Mesothelial cell of epicardium (in vitro differentiated cells): ENCODE data around the gene SETBP1. TPM values are rescaled to one million over a fixed set of nuclear protein-coding genes. Genes with fewer than 3 reads are reported as not detected.

Experiments
- DNase-seq, 2 experiments: peaks; one replicate each; pipeline ENCODE4 v3.0.0; 2021; ENCODE audit warnings: low spot score in 2 of 2; ENCODE audit not compliant: unreplicated experiment in 2 of 2
- H3K27ac Mint-ChIP-seq: 2 replicates; pipeline ENCODE4 v1.8.0; 2021; ENCODE audit warnings: mixed read lengths
- H3K27me3 Mint-ChIP-seq: 2 replicates; pipeline ENCODE4 v1.8.0; 2021; ENCODE audit warnings: low read depth, mixed read lengths
- H3K36me3 Mint-ChIP-seq: 2 replicates; pipeline ENCODE4 v1.8.0; 2021; ENCODE audit warnings: mixed read lengths
- H3K4me1 Mint-ChIP-seq: 2 replicates; pipeline ENCODE4 v1.8.0; 2021; ENCODE audit warnings: mixed read lengths
- H3K4me3 Mint-ChIP-seq: 2 replicates; pipeline ENCODE4 v1.8.0; 2021; ENCODE audit warnings: mild to moderate bottlenecking, moderate library complexity, mixed read lengths
- H3K9me3 Mint-ChIP-seq: 2 replicates; pipeline ENCODE4 v1.8.0; 2021; ENCODE audit warnings: mixed read lengths
- CTCF ChIP-seq: fragments of 200-600 bp; sonication (generic); IDR thresholded peaks from one replicate; pipeline ENCODE4 v1.5.0; 2021; ENCODE audit warnings: antibody characterized with exemption; ENCODE audit not compliant: unreplicated experiment
- total RNA-seq: library from RNA; stranded (reverse); gene quantifications from 3 replicates; pipeline ENCODE4 v1.2.1, GENCODE V29; 2021

SETBP1 gene
- total RNA-seq, 1 donor from 2014 or later, result 47.7 TPM

DNA sequence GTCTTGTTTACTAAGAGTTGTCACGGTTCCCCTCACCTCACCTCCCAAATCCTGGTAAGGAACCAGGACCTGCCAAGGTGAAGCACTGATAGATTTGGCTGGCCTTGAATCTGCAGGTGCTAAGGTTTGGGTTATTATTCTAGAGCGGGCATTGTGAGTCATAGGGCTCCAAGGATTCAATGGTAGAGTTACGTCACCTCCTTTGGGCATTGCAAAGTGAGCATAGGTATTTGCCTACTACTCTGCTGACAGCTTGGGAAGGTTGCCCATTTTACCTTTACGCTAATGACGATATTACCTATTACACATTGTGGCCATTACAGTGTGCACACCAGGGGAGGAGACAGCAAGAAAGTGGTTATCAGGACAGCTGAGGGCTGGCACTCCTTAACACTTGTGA lies 59.3 kb downstream of the SETBP1 start:
- no peak overlapping the region for H3K27ac Mint-ChIP-seq
- TF ChIP-seq CTCF, result no peak
- H3K4me3 Mint-ChIP-seq, result no peak overlapping the region
- peaks cover 26% of the 10 kb centered on the region for H3K4me1 Mint-ChIP-seq
- H3K36me3 Mint-ChIP-seq, result peaks cover 13% of the 10 kb centered on the region
- no peaks in the 10 kb centered on the region for H3K27me3 Mint-ChIP-seq
- no peak for DNase-seq
- no peaks in the 10 kb centered on the region for H3K9me3 Mint-ChIP-seq

DNA sequence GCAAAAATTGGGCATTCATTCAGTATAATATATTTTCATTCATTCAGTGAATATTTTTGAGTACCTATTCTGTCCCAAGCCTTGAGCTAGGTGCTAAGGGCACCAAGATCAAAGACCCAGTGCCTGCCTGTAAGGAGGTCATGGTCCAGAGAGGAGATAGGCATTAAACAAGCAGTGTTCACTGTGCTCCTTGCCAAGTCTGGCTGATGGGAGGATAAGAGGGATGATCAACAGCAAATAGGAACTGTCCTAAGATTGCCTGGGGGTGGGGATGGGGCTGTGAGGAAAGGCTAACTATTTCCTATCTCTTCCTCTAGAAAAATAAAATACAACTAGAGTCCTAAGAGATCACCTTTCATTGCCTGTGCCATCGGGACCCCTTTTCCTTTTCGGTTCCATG lies 60.4 kb downstream of the SETBP1 start:
- TF ChIP-seq CTCF, result no peak
- Mint-ChIP-seq H3K4me3 (no peak overlapping the region), H3K36me3 (peaks cover 12% of the 10 kb centered on the region), H3K4me1 (peaks cover 26% of the 10 kb centered on the region), H3K27me3 (no peaks in the 10 kb centered on the region), H3K27ac (no peak overlapping the region), H3K9me3 (no peaks in the 10 kb centered on the region)
- DNase-seq, result no peak

DNA sequence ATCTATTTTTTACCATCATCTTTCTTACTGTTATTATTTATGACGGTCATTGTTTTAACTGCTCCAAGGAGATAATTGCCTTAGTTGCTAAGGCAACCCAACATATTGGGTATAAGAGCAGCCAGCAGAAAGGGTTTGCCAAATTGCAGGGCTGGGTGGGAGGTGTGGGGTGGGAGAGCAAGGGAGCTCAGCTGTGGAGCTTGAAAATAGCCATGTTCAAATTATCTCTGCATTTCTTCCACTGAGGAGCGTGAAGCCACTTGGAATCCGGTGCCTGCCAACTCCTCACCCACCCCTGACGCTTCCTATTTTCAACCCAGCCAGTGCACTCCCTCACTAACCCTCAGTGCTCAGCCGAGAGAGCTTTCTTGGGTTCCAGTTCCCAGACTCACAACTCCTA lies 60.8 kb downstream of the SETBP1 start:
- DNase-seq, result no peak
- Mint-ChIP-seq H3K4me1 (peaks cover 26% of the 10 kb centered on the region), H3K9me3 (no peaks in the 10 kb centered on the region), H3K4me3 (no peak overlapping the region), H3K36me3 (peaks cover 12% of the 10 kb centered on the region), H3K27ac (peak overlapping the region; percentile 58), H3K27me3 (no peaks in the 10 kb centered on the region)
- no peak for TF ChIP-seq CTCF

DNA sequence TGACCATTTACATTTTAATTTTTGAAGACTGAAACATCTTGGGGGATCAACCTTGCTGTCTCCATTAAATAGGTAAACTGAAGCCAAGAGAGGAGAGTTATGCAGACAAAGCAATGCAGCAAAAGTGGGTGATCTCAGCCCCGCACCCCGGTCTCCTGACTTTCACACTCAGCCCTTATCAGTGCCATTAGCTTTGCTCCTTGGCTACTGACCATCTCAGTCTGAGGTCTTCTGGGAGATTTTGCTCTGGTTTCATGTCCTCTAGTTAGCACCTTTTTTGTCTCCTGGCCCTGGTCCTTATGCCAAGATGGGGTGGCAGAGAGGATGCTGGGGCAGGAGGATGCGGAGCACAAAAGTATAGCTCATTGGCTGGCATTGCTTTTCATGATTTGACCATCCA lies 61.4 kb downstream of the SETBP1 start:
- no peak for TF ChIP-seq CTCF
- no peaks in the 10 kb centered on the region for H3K27me3 Mint-ChIP-seq
- peaks cover 26% of the 10 kb centered on the region for H3K4me1 Mint-ChIP-seq
- no peaks in the 10 kb centered on the region for H3K9me3 Mint-ChIP-seq
- H3K36me3 Mint-ChIP-seq, result peaks cover 12% of the 10 kb centered on the region
- H3K4me3 Mint-ChIP-seq, result no peak overlapping the region
- H3K27ac Mint-ChIP-seq, result peak overlapping the region; percentile 58
- DNase-seq, result no peak

GRCh38 chr18:44742718-44743311 lies 62.1 kb downstream of the SETBP1 start:
- no peak overlapping the region for H3K4me3 Mint-ChIP-seq
- no peaks in the 10 kb centered on the region for H3K9me3 Mint-ChIP-seq
- peak overlapping the region; percentile 58 for H3K27ac Mint-ChIP-seq
- H3K27me3 Mint-ChIP-seq, result no peaks in the 10 kb centered on the region
- peaks cover 26% of the 10 kb centered on the region for H3K4me1 Mint-ChIP-seq
- no peak for DNase-seq
- H3K36me3 Mint-ChIP-seq, result peaks cover 11% of the 10 kb centered on the region
- no peak for TF ChIP-seq CTCF

- no peak overlapping the region for H3K4me3 Mint-ChIP-seq
- no peaks in the 10 kb centered on the region for H3K9me3 Mint-ChIP-seq
- DNase-seq, result no peak
- no peaks in the 10 kb centered on the region for H3K27me3 Mint-ChIP-seq
- peaks cover 26% of the 10 kb centered on the region for H3K4me1 Mint-ChIP-seq
- no peak for TF ChIP-seq CTCF
- H3K27ac Mint-ChIP-seq, result no peak overlapping the region
- H3K36me3 Mint-ChIP-seq, result peaks cover 7% of the 10 kb centered on the region
Observed at GRCh38 chr18:44743631-44744030, 62.9 kb downstream of the SETBP1 start.
